Measurements from ENCODE around the gene SOWAHC.

The SOWAHC gene

DNA sequence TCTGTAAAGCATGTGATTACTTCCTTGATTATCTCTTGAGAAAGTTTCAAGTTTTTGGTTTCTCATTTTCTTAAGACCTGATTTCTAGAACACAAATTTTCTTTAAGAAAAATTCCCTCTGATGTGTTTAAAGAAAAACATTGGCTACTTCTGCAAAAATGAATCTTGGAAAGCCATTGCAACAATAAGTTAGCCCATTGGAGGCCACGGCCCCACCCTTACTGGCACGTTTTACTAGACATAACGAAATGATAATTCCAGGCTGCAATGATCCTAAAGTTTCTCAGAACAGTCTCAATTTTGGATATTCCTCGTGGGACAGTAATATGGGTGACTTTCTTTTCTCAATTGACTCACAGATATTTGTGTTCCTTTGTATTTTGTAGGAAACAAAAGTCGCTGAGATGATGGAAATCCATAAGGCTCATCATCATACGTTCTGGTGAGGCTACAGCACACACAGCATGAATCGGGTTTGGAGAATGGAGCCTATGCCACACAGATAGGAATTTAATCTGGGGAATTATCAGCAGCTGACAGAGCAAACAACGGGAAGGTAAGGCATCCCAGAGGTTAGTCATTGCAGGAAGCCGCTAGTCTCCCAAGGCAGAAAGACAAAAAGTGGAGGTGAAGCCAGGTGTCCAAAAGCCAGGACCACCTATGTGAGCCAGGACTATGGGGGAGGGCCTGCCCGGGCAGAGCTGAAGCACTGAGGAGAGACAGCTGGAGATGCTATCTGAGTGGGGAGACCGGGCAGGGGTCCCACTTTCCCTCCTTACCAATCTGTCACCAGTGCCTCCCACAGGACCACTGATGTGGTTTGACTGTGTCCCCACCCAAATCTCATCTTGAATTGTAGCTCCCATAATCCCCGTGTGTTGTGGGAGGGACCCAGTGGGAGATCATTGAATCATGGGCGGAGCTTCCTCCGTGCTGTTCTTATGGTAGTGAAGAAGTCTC lies 35.9 kb downstream of the SOWAHC start:
- Mint-ChIP-seq H3K36me3 (no peaks in the 10 kb centered on the region), H3K4me1 (no peaks in the 10 kb centered on the region), H3K27me3 (peaks cover 16% of the 10 kb centered on the region), H3K4me3 (no peak overlapping the region), H3K9me3 (peaks cover 2% of the 10 kb centered on the region), H3K27ac (no peak overlapping the region)
- no peak for ATAC-seq

DNA sequence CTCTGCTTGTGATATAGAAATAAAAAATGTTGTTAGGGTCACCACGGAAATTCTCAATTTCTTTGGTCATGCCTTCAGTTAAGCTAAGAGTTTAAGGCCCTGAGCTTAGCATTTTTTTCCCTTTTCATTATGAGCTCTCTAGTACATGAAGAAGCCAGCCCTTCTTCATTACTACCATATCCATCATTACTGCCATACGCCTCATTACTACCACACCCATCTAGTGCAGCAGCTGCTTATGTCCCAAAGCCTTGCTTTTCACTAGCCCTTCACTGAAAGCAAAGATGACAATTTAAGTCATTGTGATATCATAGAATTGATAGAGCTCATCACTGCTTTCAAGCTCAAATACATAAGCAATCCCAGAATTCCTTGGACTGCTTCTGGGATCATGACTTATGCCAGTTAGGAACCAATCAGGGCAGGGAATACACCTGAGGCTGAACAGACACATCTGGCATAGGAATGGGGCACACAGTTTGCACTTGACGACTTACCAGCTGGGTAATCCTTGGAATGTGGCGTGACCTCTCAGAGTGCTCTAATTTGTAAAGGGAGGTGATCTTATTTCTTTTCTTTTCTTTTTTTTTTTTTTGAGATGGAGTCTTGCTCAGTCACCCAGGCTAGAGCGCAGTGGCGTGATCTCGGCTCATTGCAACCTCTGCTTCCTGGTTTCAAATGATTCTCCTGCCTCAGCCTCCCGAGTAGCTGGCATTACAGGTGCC lies 40.3 kb downstream of the SOWAHC start:
- no peaks in the 10 kb centered on the region for H3K36me3 Mint-ChIP-seq
- peaks cover 22% of the 10 kb centered on the region for H3K27me3 Mint-ChIP-seq
- no peak overlapping the region for H3K27ac Mint-ChIP-seq
- no peaks in the 10 kb centered on the region for H3K9me3 Mint-ChIP-seq
- no peak overlapping the region for H3K4me3 Mint-ChIP-seq
- H3K4me1 Mint-ChIP-seq, result no peaks in the 10 kb centered on the region
- ATAC-seq, result no peak

DNA sequence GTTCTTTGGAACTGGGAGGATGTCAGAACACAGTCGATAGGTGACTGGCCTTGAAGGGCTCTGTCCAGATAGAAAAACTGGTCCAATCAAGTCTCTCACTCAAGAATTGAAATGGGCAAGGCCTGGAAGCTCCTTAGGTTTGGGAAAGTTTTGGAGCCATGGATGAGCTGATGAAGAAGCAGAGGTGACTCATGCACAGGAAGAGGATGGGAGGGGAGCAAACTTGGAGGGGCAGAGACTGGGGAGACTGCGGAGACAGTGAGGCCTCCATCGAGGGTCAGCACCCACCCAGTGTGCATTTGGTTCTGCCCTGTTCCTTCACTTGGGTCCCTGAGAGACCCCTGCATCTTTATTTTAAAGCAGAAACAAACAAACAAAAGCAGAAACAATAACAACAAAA lies 41.1 kb downstream of the SOWAHC start:
- peaks cover 16% of the 10 kb centered on the region for H3K27me3 Mint-ChIP-seq

DNA sequence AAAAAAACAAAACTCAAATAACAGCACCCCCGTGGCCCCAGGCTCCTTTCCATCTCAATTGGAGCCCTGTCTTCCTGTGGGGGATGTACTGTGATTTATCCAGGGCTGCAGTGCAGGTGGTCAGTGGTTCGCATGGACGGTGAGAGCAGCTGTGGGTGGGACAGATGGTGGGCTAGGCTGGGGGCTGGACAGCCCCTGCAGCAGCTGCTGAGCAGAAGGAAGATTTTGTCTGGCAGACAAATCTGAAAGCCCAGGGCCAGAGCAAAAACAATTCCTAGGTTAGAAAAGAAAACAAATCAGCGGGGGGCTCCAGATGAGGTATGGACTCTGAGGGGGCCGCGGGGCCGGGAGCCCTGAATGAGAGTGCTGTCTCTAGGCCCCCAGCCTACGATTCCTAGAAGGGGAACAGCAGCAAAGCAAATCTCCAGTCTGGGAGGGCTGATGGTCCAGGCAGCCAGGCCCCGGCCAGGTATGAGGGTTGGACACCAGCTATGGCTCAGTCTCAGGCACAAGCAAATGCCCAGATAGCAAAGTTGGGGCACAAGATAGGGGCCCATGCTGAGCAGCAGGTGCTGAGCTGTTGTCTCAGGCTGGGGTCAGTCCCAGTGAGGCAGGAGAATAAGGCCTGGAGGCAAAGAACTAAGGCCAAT lies 45.4 kb downstream of the SOWAHC start:
- no peaks in the 10 kb centered on the region for H3K4me1 Mint-ChIP-seq
- no peak for ATAC-seq
- peaks cover 15% of the 10 kb centered on the region for H3K27me3 Mint-ChIP-seq
- no peaks in the 10 kb centered on the region for H3K36me3 Mint-ChIP-seq
- H3K4me3 Mint-ChIP-seq, result no peak overlapping the region
- H3K27ac Mint-ChIP-seq, result no peak overlapping the region
- no peaks in the 10 kb centered on the region for H3K9me3 Mint-ChIP-seq

More for the DNA sequence above, 41.1 kb downstream of the SOWAHC start:
- H3K9me3 Mint-ChIP-seq, result no peaks in the 10 kb centered on the region
- no peak for ATAC-seq
- no peaks in the 10 kb centered on the region for H3K36me3 Mint-ChIP-seq
- no peaks in the 10 kb centered on the region for H3K4me1 Mint-ChIP-seq
- no peak overlapping the region for H3K4me3 Mint-ChIP-seq
- H3K27ac Mint-ChIP-seq, result no peak overlapping the region

DNA sequence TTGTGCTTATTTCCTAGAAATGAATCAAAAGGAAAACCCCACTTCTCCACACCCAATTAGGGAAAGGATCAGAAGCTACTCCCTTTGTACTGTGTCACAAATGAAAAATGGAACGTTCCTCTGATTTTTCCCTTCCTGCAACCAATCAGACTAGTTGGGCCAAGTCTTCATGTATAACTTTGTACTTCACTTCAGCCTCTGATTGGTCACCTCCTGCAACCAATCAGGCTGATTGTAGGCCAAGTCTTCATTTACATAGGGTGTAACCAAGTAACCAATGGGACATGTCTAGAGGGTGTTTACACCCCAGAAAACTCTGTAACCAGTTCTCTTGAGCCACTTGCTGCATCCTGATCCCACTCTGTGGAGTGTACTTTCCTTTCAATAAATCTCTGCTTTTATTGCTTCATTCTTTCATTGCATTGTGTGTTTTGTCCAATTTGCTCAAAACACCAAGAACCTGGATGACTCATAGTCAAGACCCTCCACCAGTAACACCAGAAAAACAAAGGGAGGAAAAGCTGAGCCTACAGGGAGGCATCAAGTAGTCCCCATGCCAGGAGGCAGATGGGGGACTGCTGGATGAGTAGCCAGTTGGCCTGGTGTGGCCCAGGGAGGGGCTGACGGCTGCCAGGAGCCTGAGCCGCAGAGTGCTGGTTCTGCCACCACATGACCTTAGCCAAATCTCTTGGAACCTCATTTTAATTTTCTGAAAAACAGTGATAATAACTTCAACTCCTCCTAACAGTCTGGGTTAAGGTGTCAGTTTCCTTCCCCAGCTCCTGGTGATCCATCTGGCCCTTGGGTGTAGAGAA lies 46.1 kb downstream of the SOWAHC start:
- H3K36me3 Mint-ChIP-seq, result no peaks in the 10 kb centered on the region
- H3K27me3 Mint-ChIP-seq, result peaks cover 15% of the 10 kb centered on the region
- H3K27ac Mint-ChIP-seq, result no peak overlapping the region
- no peaks in the 10 kb centered on the region for H3K4me1 Mint-ChIP-seq
- no peak for ATAC-seq
- no peaks in the 10 kb centered on the region for H3K9me3 Mint-ChIP-seq
- no peak overlapping the region for H3K4me3 Mint-ChIP-seq

DNA sequence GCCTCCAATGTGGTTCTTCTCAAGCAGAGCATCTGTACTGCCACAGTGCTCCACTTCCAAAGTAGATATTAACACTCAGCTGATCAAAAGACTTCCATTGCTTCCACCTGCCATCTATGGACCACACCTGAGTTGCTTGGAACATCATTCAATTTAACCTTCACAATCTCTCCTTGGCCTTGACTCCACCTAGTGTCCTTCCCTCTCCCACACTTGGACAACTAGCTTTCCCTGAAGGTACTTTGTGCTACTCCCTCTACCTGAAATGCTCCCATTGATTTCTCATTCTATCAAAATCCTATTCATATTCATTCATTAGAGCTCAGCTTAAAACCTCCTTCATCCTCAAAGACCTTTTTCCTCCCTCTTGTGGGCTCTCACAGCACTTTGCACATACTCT lies 48.7 kb downstream of the SOWAHC start:
- no peaks in the 10 kb centered on the region for H3K4me1 Mint-ChIP-seq
- H3K36me3 Mint-ChIP-seq, result no peaks in the 10 kb centered on the region
- no peaks in the 10 kb centered on the region for H3K9me3 Mint-ChIP-seq
- no peak overlapping the region for H3K27ac Mint-ChIP-seq
- no peak for ATAC-seq
- H3K4me3 Mint-ChIP-seq, result no peak overlapping the region
- H3K27me3 Mint-ChIP-seq, result no peaks in the 10 kb centered on the region

DNA sequence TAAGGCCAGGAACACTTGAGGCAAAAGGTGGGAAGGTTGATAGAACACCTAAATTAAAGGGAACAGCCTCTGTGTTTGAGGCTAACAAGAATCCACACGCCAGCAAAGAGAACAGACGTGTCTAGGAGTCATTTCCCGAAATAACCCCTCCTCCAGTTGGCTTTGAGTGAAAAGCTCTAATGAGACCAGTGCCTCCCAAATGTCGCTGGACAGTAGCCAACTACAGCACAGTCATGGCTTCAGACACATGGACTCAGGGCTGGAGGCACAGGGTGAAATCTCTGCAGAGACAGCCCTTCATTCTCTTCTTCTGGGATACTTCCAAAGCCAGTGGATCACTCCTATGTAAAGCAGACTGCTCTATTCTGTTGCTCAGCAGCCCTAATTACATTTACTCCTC lies 49.6 kb downstream of the SOWAHC start:
- no peaks in the 10 kb centered on the region for H3K36me3 Mint-ChIP-seq
- no peak overlapping the region for H3K27ac Mint-ChIP-seq
- H3K9me3 Mint-ChIP-seq, result no peaks in the 10 kb centered on the region
- no peaks in the 10 kb centered on the region for H3K27me3 Mint-ChIP-seq
- no peak overlapping the region for H3K4me3 Mint-ChIP-seq
- no peak for ATAC-seq
- no peaks in the 10 kb centered on the region for H3K4me1 Mint-ChIP-seq

DNA sequence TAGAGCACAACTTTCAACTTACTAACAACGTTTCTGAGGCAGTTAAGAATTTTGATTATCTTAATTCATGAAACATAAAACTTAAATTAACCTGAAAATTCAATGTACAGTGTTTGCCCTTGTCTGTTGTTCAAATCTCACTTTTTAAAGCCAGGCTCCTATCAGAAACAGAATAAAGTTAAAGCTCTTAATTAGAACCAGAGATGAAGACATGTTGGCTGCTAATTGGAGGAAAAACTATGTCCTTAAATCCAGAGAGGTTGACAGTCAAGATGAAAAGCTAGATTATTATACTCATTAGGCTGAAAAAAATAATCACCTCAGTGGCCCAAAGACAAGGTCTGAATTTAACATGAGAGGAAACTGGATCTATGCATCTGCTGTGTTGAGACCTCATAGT lies 52.3 kb downstream of the SOWAHC start:
- no peaks in the 10 kb centered on the region for H3K36me3 Mint-ChIP-seq
- ATAC-seq, result no peak
- no peaks in the 10 kb centered on the region for H3K27me3 Mint-ChIP-seq
- H3K4me3 Mint-ChIP-seq, result no peak overlapping the region
- H3K27ac Mint-ChIP-seq, result no peak overlapping the region
- H3K4me1 Mint-ChIP-seq, result no peaks in the 10 kb centered on the region
- H3K9me3 Mint-ChIP-seq, result no peaks in the 10 kb centered on the region
